PC-9 (cell line): Measurements from ENCODE around the gene PPP4R3A.

Experiments used
- CTCF ChIP-seq: fragments of 200-600 bp; sonication (generic); conservative IDR thresholded peaks from 2 replicates; pipeline ENCODE4 v1.6.1; 2017; ENCODE audit warnings: mixed run types, antibody characterized with exemption, mild to moderate bottlenecking, moderate library complexity
- EZH2 ChIP-seq: fragments of 200-600 bp; sonication (generic); IDR thresholded peaks from 2 replicates; pipeline ENCODE4 v1.8.0; 2017; ENCODE audit warnings: antibody characterized with exemption, low read depth

DNA sequence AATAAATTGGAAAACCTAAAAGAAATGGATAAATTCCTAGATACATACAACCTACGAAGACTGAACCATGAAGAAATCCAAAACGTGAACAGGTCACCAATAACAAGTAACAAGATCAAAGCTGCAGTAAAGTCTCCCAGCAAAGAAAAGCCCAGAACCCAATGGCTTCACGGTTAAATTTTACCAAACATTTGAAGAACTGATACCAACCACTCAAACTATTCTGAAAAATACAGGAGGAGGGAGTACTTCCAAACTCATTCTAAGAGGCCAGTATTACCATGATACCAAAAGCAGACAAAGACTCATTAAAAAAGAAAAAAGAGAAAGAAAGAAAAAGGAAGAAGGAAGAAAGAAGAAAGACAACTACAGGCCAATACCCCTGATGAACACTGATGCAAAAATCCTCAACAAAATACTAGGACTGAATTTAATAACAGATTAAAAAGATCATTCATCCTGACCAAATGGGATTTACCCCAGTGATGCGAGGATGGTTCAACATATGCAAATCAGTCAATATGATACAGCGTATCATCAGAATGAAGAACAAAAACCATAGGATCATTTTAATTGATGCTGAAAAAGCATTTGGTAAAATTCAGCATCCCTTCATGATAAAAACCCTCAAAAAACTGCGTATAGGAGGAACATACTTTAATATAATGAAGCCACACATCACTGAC is 65.6 kb downstream of the PPP4R3A start:
- TF ChIP-seq CTCF: no peak
- no peak for TF ChIP-seq EZH2
